ENCODE results near the gene SDHAF1. TPM values are rescaled to one million over a fixed set of nuclear protein-coding genes. Genes with fewer than 3 reads are reported as not detected.

The SDHAF1 gene
- total RNA-seq (2022; extraction: Qiagen RNA extraction), result 32.3 to 50.8 TPM (median 46.9 TPM) in 5 replicates

GRCh38 chr19:35995048-35995993 lies at the start of gene SDHAF1:
Gene SDHAF1 (plus strand): TSS chr19:35995188. CDS start chr19:35995275, 87 bp downstream.

GRCh38 chr19:36008336-36008978 lies 13.5 kb downstream of the SDHAF1 start, which contains the start of gene SYNE4:
Gene SYNE4 (minus strand): TSS chr19:36008813. CDS start chr19:36008681, 132 bp downstream.

GRCh38 chr19:36014012-36014924 lies 19.3 kb downstream of the SDHAF1 start, which contains the start of gene ALKBH6:
Gene ALKBH6 (minus strand): TSS chr19:36014213. CDS start chr19:36013397, 816 bp downstream.

GRCh38 chr19:36032251-36033104 lies 37.5 kb downstream of the SDHAF1 start, which contains the start of gene CLIP3:
Gene CLIP3 (minus strand): TSS chr19:36032873. CDS start chr19:36032357, 516 bp downstream.

Other genes starting within 250 kb of the SDHAF1 start
- gene U2AF1L4, start 249.8 kb upstream of the SDHAF1 start, total RNA-seq (2022; extraction: Qiagen RNA extraction), result 22.6 to 29.2 TPM (median 25.6 TPM) in 5 replicates
- gene PSENEN, start 249.5 kb upstream of the SDHAF1 start, total RNA-seq (2022; extraction: Qiagen RNA extraction), result 266 to 332 TPM (median 283 TPM) in 5 replicates
- 23.0 to 28.0 TPM (median 24.5 TPM) in 5 replicates for gene LIN37, start 246.6 kb upstream of the SDHAF1 start, total RNA-seq (2022; extraction: Qiagen RNA extraction)
- gene HSPB6, start 238.2 kb upstream of the SDHAF1 start, total RNA-seq (2022; extraction: Qiagen RNA extraction), result 0.08 to 0.34 TPM (median 0.24 TPM) in 5 replicates
- 21.4 to 27.1 TPM (median 26.4 TPM) in 5 replicates for gene PROSER3, start 237.0 kb upstream of the SDHAF1 start, total RNA-seq (2022; extraction: Qiagen RNA extraction)
- 5.4 to 7.6 TPM (median 5.9 TPM) in 5 replicates for gene ARHGAP33, start 219.6 kb upstream of the SDHAF1 start, total RNA-seq (2022; extraction: Qiagen RNA extraction)
- gene PRODH2, start 182.3 kb upstream of the SDHAF1 start, total RNA-seq (2022; extraction: Qiagen RNA extraction), result 0.14 to 0.56 TPM (median 0.23 TPM) in 5 replicates
- 0.34 to 0.71 TPM (median 0.49 TPM) in 5 replicates for gene NPHS1, start 142.7 kb upstream of the SDHAF1 start, total RNA-seq (2022; extraction: Qiagen RNA extraction)
- gene KIRREL2, start 138.3 kb upstream of the SDHAF1 start, total RNA-seq (2022; extraction: Qiagen RNA extraction), result 0.39 to 0.59 TPM (median 0.44 TPM) in 5 replicates
- gene APLP1, start 126.6 kb upstream of the SDHAF1 start, total RNA-seq (2022; extraction: Qiagen RNA extraction), result 70.1 to 97.9 TPM (median 93.9 TPM) in 5 replicates
- gene NFKBID, start 94.6 kb upstream of the SDHAF1 start, total RNA-seq (2022; extraction: Qiagen RNA extraction), result 4.9 to 7.5 TPM (median 5.7 TPM) in 5 replicates
- gene HCST, start 92.7 kb upstream of the SDHAF1 start, total RNA-seq (2022; extraction: Qiagen RNA extraction), result 0.29 to 0.75 TPM (median 0.53 TPM) in 4 of 5 replicates, not detected in the other
- not detected in 5 replicates for gene TYROBP, start 86.9 kb upstream of the SDHAF1 start, total RNA-seq (2022; extraction: Qiagen RNA extraction)
- 20.1 to 27.8 TPM (median 23.2 TPM) in 5 replicates for gene LRFN3, start 58.8 kb upstream of the SDHAF1 start, total RNA-seq (2022; extraction: Qiagen RNA extraction)
- 0.04 to 0.50 TPM (median 0.25 TPM) in 5 replicates for gene SYNE4, start 13.6 kb downstream of the SDHAF1 start, total RNA-seq (2022; extraction: Qiagen RNA extraction)
- gene ALKBH6, start 19.0 kb downstream of the SDHAF1 start, total RNA-seq (2022; extraction: Qiagen RNA extraction), result 23.0 to 25.8 TPM (median 24.4 TPM) in 5 replicates
- 0.46 to 1.3 TPM (median 0.78 TPM) in 5 replicates for gene CLIP3, start 37.7 kb downstream of the SDHAF1 start, total RNA-seq (2022; extraction: Qiagen RNA extraction)
- gene THAP8, start 59.1 kb downstream of the SDHAF1 start, total RNA-seq (2022; extraction: Qiagen RNA extraction), result 5.3 to 8.4 TPM (median 7.5 TPM) in 5 replicates
- 21.3 to 28.1 TPM (median 25.4 TPM) in 5 replicates for gene WDR62, start 59.7 kb downstream of the SDHAF1 start, total RNA-seq (2022; extraction: Qiagen RNA extraction)
- 0.19 to 0.32 TPM (median 0.29 TPM) in 4 of 5 replicates, not detected in the other for gene OVOL3, start 116.0 kb downstream of the SDHAF1 start, total RNA-seq (2022; extraction: Qiagen RNA extraction)
- 225 to 266 TPM (median 251 TPM) in 5 replicates for gene POLR2I, start 119.7 kb downstream of the SDHAF1 start, total RNA-seq (2022; extraction: Qiagen RNA extraction)
- gene TBCB, start 120.3 kb downstream of the SDHAF1 start, total RNA-seq (2022; extraction: Qiagen RNA extraction), result 435 to 567 TPM (median 554 TPM) in 5 replicates
- 1,516 to 2,255 TPM (median 2,139 TPM) in 5 replicates for gene CAPNS1, start 144.9 kb downstream of the SDHAF1 start, total RNA-seq (2022; extraction: Qiagen RNA extraction)
- not detected in 5 replicates for gene COX7A1, start 157.3 kb downstream of the SDHAF1 start, total RNA-seq (2022; extraction: Qiagen RNA extraction)
- 3.7 to 4.9 TPM (median 4.1 TPM) in 5 replicates for gene ZNF565, start 219.5 kb downstream of the SDHAF1 start, total RNA-seq (2022; extraction: Qiagen RNA extraction)
- gene ZNF146, start 219.9 kb downstream of the SDHAF1 start, total RNA-seq (2022; extraction: Qiagen RNA extraction), result 104 to 170 TPM (median 114 TPM) in 5 replicates